Neural progenitor cell (in vitro differentiated cells): Measurements from ENCODE around the gene NCK2.

ENCODE experiments used
- CTCF ChIP-seq: fragments of 200-600 bp; sonication (generic); IDR thresholded peaks from 2 replicates; pipeline ENCODE4 v1.5.1; 2017; ENCODE audit warnings: antibody characterized with exemption, mild to moderate bottlenecking
- EZH2 ChIP-seq: fragments of 200-600 bp; sonication (generic); IDR thresholded peaks from 2 replicates; pipeline ENCODE4 v1.6.1; 2017; ENCODE audit warnings: antibody characterized with exemption, mild to moderate bottlenecking, moderate library complexity
- EZH2phosphoT487 ChIP-seq: fragments of 200-600 bp; sonication (generic); IDR thresholded peaks from 2 replicates; pipeline ENCODE4 v1.6.1; 2017; ENCODE audit warnings: antibody characterized with exemption

- TF ChIP-seq CTCF: no peak
- no peak for TF ChIP-seq EZH2
- TF ChIP-seq EZH2phosphoT487: no peak
Measured at GRCh38 chr2:105718846-105719481, 25.7 kb upstream of the NCK2 start.
